ENCODE data around the gene EXOC4.

EXOC4 gene

GRCh38 chr7:134009314-134010110 lies 756.6 kb downstream of the EXOC4 start:
- H3K27ac ChIP-seq (ENCODE audit: low read depth, low read length) = no peak overlapping the region
- H2BK5ac ChIP-seq (ENCODE audit: low read length) = no peak overlapping the region
- H3K4me2 ChIP-seq (ENCODE audit: low read length) = no peak overlapping the region
- no peak overlapping the region for H4K8ac ChIP-seq (ENCODE audit: low read depth, low read length)
- no peaks in the 10 kb centered on the region for H3K36me3 ChIP-seq (ENCODE audit: control insufficient read depth, insufficient read depth, low read length)
- no peak overlapping the region for H3K4me3 ChIP-seq (ENCODE audit: low read length)
- H2BK15ac ChIP-seq (replicated peaks; ENCODE audit: low read depth) = no peak overlapping the region
- H3K56ac ChIP-seq (ENCODE audit: low read length) = no peak overlapping the region
- no peak for DNase-seq
- H2BK120ac ChIP-seq (ENCODE audit: low read depth, low read length) = no peak overlapping the region
- no peaks in the 10 kb centered on the region for H3K4me1 ChIP-seq (ENCODE audit: control insufficient read depth, low read depth, low read length)
- H3K4ac ChIP-seq (ENCODE audit: low read depth, low read length) = no peak overlapping the region
- H3K9ac ChIP-seq (ENCODE audit: low read length) = no peak overlapping the region
- no peaks in the 10 kb centered on the region for H3K27me3 ChIP-seq (ENCODE audit: insufficient read depth, low read length, poor library complexity)
- H3K79me1 ChIP-seq (ENCODE audit: low read length) = no peaks in the 10 kb centered on the region
- no peak overlapping the region for H2AK5ac ChIP-seq (ENCODE audit: low read length)
- no peak overlapping the region for H3K23ac ChIP-seq (ENCODE audit: low read length)
- no peaks in the 10 kb centered on the region for H3K79me2 ChIP-seq (ENCODE audit: control insufficient read depth, insufficient read depth, low read length)
- no CpG with 5 or more reads among the region's 4 CpGs for WGBS (ENCODE audit: extremely low coverage, insufficient coverage, low lambda C conversion rate)
- H3K18ac ChIP-seq (ENCODE audit: low read length) = no peak overlapping the region
- no peak overlapping the region for H4K5ac ChIP-seq (ENCODE audit: low read length)

GRCh38 chr7:134013249-134013648 lies 760.4 kb downstream of the EXOC4 start:
- H3K4ac ChIP-seq (ENCODE audit: low read depth, low read length) = no peak overlapping the region
- no peaks in the 10 kb centered on the region for H3K36me3 ChIP-seq (ENCODE audit: control insufficient read depth, insufficient read depth, low read length)
- no peak overlapping the region for H3K23ac ChIP-seq (ENCODE audit: low read length)
- no peak overlapping the region for H2BK15ac ChIP-seq (replicated peaks; ENCODE audit: low read depth)
- no peak overlapping the region for H4K8ac ChIP-seq (ENCODE audit: low read depth, low read length)
- no peaks in the 10 kb centered on the region for H3K79me1 ChIP-seq (ENCODE audit: low read length)
- H4K5ac ChIP-seq (ENCODE audit: low read length) = no peak overlapping the region
- WGBS (ENCODE audit: extremely low coverage, insufficient coverage, low lambda C conversion rate) = no CpG with 5 or more reads among the region's 1 CpG
- no peak overlapping the region for H2BK120ac ChIP-seq (ENCODE audit: low read depth, low read length)
- H3K27ac ChIP-seq (ENCODE audit: low read depth, low read length) = no peak overlapping the region
- no peak overlapping the region for H3K4me2 ChIP-seq (ENCODE audit: low read length)
- H3K18ac ChIP-seq (ENCODE audit: low read length) = no peak overlapping the region
- H3K56ac ChIP-seq (ENCODE audit: low read length) = no peak overlapping the region
- H3K4me1 ChIP-seq (ENCODE audit: control insufficient read depth, low read depth, low read length) = no peaks in the 10 kb centered on the region
- no peak overlapping the region for H3K4me3 ChIP-seq (ENCODE audit: low read length)
- no peak overlapping the region for H2BK5ac ChIP-seq (ENCODE audit: low read length)
- DNase-seq = no peak
- H3K9ac ChIP-seq (ENCODE audit: low read length) = no peak overlapping the region
- no peaks in the 10 kb centered on the region for H3K27me3 ChIP-seq (ENCODE audit: insufficient read depth, low read length, poor library complexity)
- H2AK5ac ChIP-seq (ENCODE audit: low read length) = no peak overlapping the region
- no peaks in the 10 kb centered on the region for H3K79me2 ChIP-seq (ENCODE audit: control insufficient read depth, insufficient read depth, low read length)

- no peak overlapping the region for H4K5ac ChIP-seq (ENCODE audit: low read length)
- H3K36me3 ChIP-seq (ENCODE audit: control insufficient read depth, insufficient read depth, low read length) = no peaks in the 10 kb centered on the region
- no peaks in the 10 kb centered on the region for H3K79me2 ChIP-seq (ENCODE audit: control insufficient read depth, insufficient read depth, low read length)
- H3K18ac ChIP-seq (ENCODE audit: low read length) = no peak overlapping the region
- H4K8ac ChIP-seq (ENCODE audit: low read depth, low read length) = no peak overlapping the region
- H3K56ac ChIP-seq (ENCODE audit: low read length) = no peak overlapping the region
- no peak overlapping the region for H2BK5ac ChIP-seq (ENCODE audit: low read length)
- no peaks in the 10 kb centered on the region for H3K4me1 ChIP-seq (ENCODE audit: control insufficient read depth, low read depth, low read length)
- H2AK5ac ChIP-seq (ENCODE audit: low read length) = no peak overlapping the region
- H3K4me3 ChIP-seq (ENCODE audit: low read length) = no peak overlapping the region
- H2BK120ac ChIP-seq (ENCODE audit: low read depth, low read length) = no peak overlapping the region
- H3K27ac ChIP-seq (ENCODE audit: low read depth, low read length) = no peak overlapping the region
- H3K4ac ChIP-seq (ENCODE audit: low read depth, low read length) = no peak overlapping the region
- H2BK15ac ChIP-seq (replicated peaks; ENCODE audit: low read depth) = no peak overlapping the region
- WGBS (ENCODE audit: extremely low coverage, insufficient coverage, low lambda C conversion rate) = no CpG with 5 or more reads among the region's 3 CpGs
- no peak overlapping the region for H3K4me2 ChIP-seq (ENCODE audit: low read length)
- H3K79me1 ChIP-seq (ENCODE audit: low read length) = no peaks in the 10 kb centered on the region
- no peak for DNase-seq
- H3K23ac ChIP-seq (ENCODE audit: low read length) = no peak overlapping the region
- no peaks in the 10 kb centered on the region for H3K27me3 ChIP-seq (ENCODE audit: insufficient read depth, low read length, poor library complexity)
- no peak overlapping the region for H3K9ac ChIP-seq (ENCODE audit: low read length)
Measured at GRCh38 chr7:134014935-134015334, 762.1 kb downstream of the EXOC4 start.

- no peak overlapping the region for H3K9ac ChIP-seq (ENCODE audit: low read length)
- H3K27ac ChIP-seq (ENCODE audit: low read depth, low read length) = no peak overlapping the region
- H2BK15ac ChIP-seq (replicated peaks; ENCODE audit: low read depth) = no peak overlapping the region
- H3K4me3 ChIP-seq (ENCODE audit: low read length) = no peak overlapping the region
- no peak overlapping the region for H4K8ac ChIP-seq (ENCODE audit: low read depth, low read length)
- WGBS (ENCODE audit: extremely low coverage, insufficient coverage, low lambda C conversion rate) = no CpG with 5 or more reads among the region's 4 CpGs
- H2BK120ac ChIP-seq (ENCODE audit: low read depth, low read length) = no peak overlapping the region
- no peaks in the 10 kb centered on the region for H3K79me1 ChIP-seq (ENCODE audit: low read length)
- no peak overlapping the region for H3K23ac ChIP-seq (ENCODE audit: low read length)
- H3K4me1 ChIP-seq (ENCODE audit: control insufficient read depth, low read depth, low read length) = no peaks in the 10 kb centered on the region
- no peak overlapping the region for H2BK5ac ChIP-seq (ENCODE audit: low read length)
- H4K5ac ChIP-seq (ENCODE audit: low read length) = no peak overlapping the region
- H3K18ac ChIP-seq (ENCODE audit: low read length) = no peak overlapping the region
- no peak overlapping the region for H3K4ac ChIP-seq (ENCODE audit: low read depth, low read length)
- H3K27me3 ChIP-seq (ENCODE audit: insufficient read depth, low read length, poor library complexity) = no peaks in the 10 kb centered on the region
- H3K56ac ChIP-seq (ENCODE audit: low read length) = no peak overlapping the region
- DNase-seq = peak; percentile 56
- no peaks in the 10 kb centered on the region for H3K36me3 ChIP-seq (ENCODE audit: control insufficient read depth, insufficient read depth, low read length)
- H3K79me2 ChIP-seq (ENCODE audit: control insufficient read depth, insufficient read depth, low read length) = no peaks in the 10 kb centered on the region
- H2AK5ac ChIP-seq (ENCODE audit: low read length) = no peak overlapping the region
- H3K4me2 ChIP-seq (ENCODE audit: low read length) = no peak overlapping the region
Measured at GRCh38 chr7:134016223-134016941, 763.5 kb downstream of the EXOC4 start.

GRCh38 chr7:134016942-134017303 lies 764.0 kb downstream of the EXOC4 start:
- H2BK5ac ChIP-seq (ENCODE audit: low read length) = no peak overlapping the region
- no peak overlapping the region for H3K18ac ChIP-seq (ENCODE audit: low read length)
- H3K9ac ChIP-seq (ENCODE audit: low read length) = no peak overlapping the region
- H4K8ac ChIP-seq (ENCODE audit: low read depth, low read length) = no peak overlapping the region
- no peaks in the 10 kb centered on the region for H3K79me1 ChIP-seq (ENCODE audit: low read length)
- no peaks in the 10 kb centered on the region for H3K4me1 ChIP-seq (ENCODE audit: control insufficient read depth, low read depth, low read length)
- no peak overlapping the region for H3K4ac ChIP-seq (ENCODE audit: low read depth, low read length)
- no peaks in the 10 kb centered on the region for H3K36me3 ChIP-seq (ENCODE audit: control insufficient read depth, insufficient read depth, low read length)
- H3K23ac ChIP-seq (ENCODE audit: low read length) = no peak overlapping the region
- H3K27me3 ChIP-seq (ENCODE audit: insufficient read depth, low read length, poor library complexity) = no peaks in the 10 kb centered on the region
- H3K79me2 ChIP-seq (ENCODE audit: control insufficient read depth, insufficient read depth, low read length) = no peaks in the 10 kb centered on the region
- no peak overlapping the region for H2BK15ac ChIP-seq (replicated peaks; ENCODE audit: low read depth)
- H2BK120ac ChIP-seq (ENCODE audit: low read depth, low read length) = no peak overlapping the region
- WGBS (ENCODE audit: extremely low coverage, insufficient coverage, low lambda C conversion rate) = no CpG with 5 or more reads among the region's 3 CpGs
- H3K4me3 ChIP-seq (ENCODE audit: low read length) = no peak overlapping the region
- no peak overlapping the region for H3K56ac ChIP-seq (ENCODE audit: low read length)
- no peak overlapping the region for H3K27ac ChIP-seq (ENCODE audit: low read depth, low read length)
- H2AK5ac ChIP-seq (ENCODE audit: low read length) = no peak overlapping the region
- DNase-seq = no peak
- H3K4me2 ChIP-seq (ENCODE audit: low read length) = no peak overlapping the region
- H4K5ac ChIP-seq (ENCODE audit: low read length) = no peak overlapping the region
